CD4-positive, CD25-positive, alpha-beta regulatory T cell (primary cell): ENCODE data around the gene RIC8B. TPM values are rescaled to one million over a fixed set of nuclear protein-coding genes. Genes with fewer than 3 reads are reported as not detected.

Source experiments
- ATAC-seq, 2 donors: fragments of 150-1000 bp; cut with Tn5 transposase; one replicate each; pipeline ENCODE4 v1.10.0; 2021; ENCODE audit warnings: low read depth in 2 of 2, moderate number of reproducible peaks in 2 of 2, moderate library complexity in 1 of 2
- DNase-seq, 3 donors: peaks; one replicate each; pipeline versions ENCODE4 v3.0.0 to v3.0.0-alpha.2; 2012 to 2022; ENCODE audit warnings: mixed read lengths in 1 of 3
- H3K27ac ChIP-seq: one replicate; pipeline ENCODE4 v1.7.0; 2013; ENCODE audit warnings: mild to moderate bottlenecking, low read length; ENCODE audit not compliant: insufficient read depth, poor library complexity, severe bottlenecking
- H3K27me3 ChIP-seq: one replicate; pipeline ENCODE4 v1.7.0; 2013; ENCODE audit warnings: low read length; ENCODE audit not compliant: control insufficient read depth, insufficient read depth
- H3K36me3 ChIP-seq: one replicate; pipeline ENCODE4 v1.7.0; 2013; ENCODE audit warnings: mild to moderate bottlenecking, low read length, moderate library complexity; ENCODE audit not compliant: control insufficient read depth, insufficient read depth
- H3K4me1 ChIP-seq: 2 replicates; pipeline ENCODE4 v1.7.0; 2013; ENCODE audit warnings: mild to moderate bottlenecking, low read length; ENCODE audit not compliant: insufficient read depth, control insufficient read depth, poor library complexity, severe bottlenecking
- H3K4me3 ChIP-seq: one replicate; pipeline ENCODE4 v1.7.0; 2013; ENCODE audit warnings: low read depth, mild to moderate bottlenecking, low read length, moderate library complexity
- H3K9me3 ChIP-seq, 2 experiments: 1 replicate in 1 of 2; 2 replicates in 1 of 2; pipeline ENCODE4 v1.7.0; 2013; ENCODE audit warnings: low read length in 2 of 2, mild to moderate bottlenecking in 1 of 2, moderate library complexity in 1 of 2; ENCODE audit not compliant: control insufficient read depth in 2 of 2
- H3K27ac Mint-ChIP-seq, 3 donors: one replicate each; pipeline ENCODE4 v1.8.0; 2020 to 2022; ENCODE audit warnings: mild to moderate bottlenecking in 3 of 3, mixed read lengths in 3 of 3, moderate library complexity in 2 of 3
- H3K27me3 Mint-ChIP-seq: one replicate; pipeline ENCODE4 v1.8.0; 2022; ENCODE audit warnings: mild to moderate bottlenecking, mixed read lengths
- H3K36me3 Mint-ChIP-seq: one replicate; pipeline ENCODE4 v1.8.0; 2020; ENCODE audit warnings: mixed read lengths
- H3K4me1 Mint-ChIP-seq, 4 donors: one replicate each; pipeline ENCODE4 v1.8.0; 2020 to 2022; ENCODE audit warnings: mixed read lengths in 4 of 4, mild to moderate bottlenecking in 1 of 4
- H3K4me3 Mint-ChIP-seq, 4 donors: one replicate each; pipeline ENCODE4 v1.8.0; 2020 to 2022; ENCODE audit warnings: mild to moderate bottlenecking in 4 of 4, mixed read lengths in 4 of 4, moderate library complexity in 3 of 4
- H3K9me3 Mint-ChIP-seq, 7 donors: one replicate each; pipeline ENCODE4 v1.8.0; 2020 to 2022; ENCODE audit warnings: mixed read lengths in 7 of 7, mild to moderate bottlenecking in 3 of 7, moderate library complexity in 2 of 7
- polyA plus RNA-seq, 4 donors: library from polyadenylated mRNA; unstranded; fragments of 300-500 nt; fragmentation: Illumina TruSeq; gene quantifications; one replicate each; pipeline ENCODE4 v1.2.3, GENCODE V29; 2021
- total RNA-seq: library from RNA; stranded (reverse); gene quantifications from one replicate; pipeline ENCODE4 v1.2.3, GENCODE V29; 2022

Gene RIC8B
- total and polyA plus RNA-seq, 5 donors from 2014 or later, result 5.2 to 16.0 (median 5.5) TPM

GRCh38 chr12:106847861-106848260 is 73.4 kb downstream of the RIC8B start:
- no peak overlapping the region for H3K4me3 ChIP-seq
- no peaks in the 10 kb centered on the region for H3K27me3 Mint-ChIP-seq

GRCh38 chr12:106851306-106851705 is 76.8 kb downstream of the RIC8B start:
- H3K4me3 Mint-ChIP-seq, result no peak overlapping the region
- ATAC-seq (no peak), DNase-seq (no peak)
- Histone ChIP-seq H3K27me3 (no peaks in the 10 kb centered on the region), H3K9me3 (no peaks in the 10 kb centered on the region), H3K27ac (no peak overlapping the region), H3K36me3 (peaks cover 10% of the 10 kb centered on the region), H3K4me1 (peaks cover 19% of the 10 kb centered on the region), H3K4me3 (no peak overlapping the region)
- peaks cover 0 to 5% (median 4%) of the 10 kb centered on the region in 4 donors for H3K4me1 Mint-ChIP-seq
- H3K27ac Mint-ChIP-seq, result peak overlapping the region in 1 of 3 donors; percentile 3
- no peaks in the 10 kb centered on the region for H3K9me3 Mint-ChIP-seq
- no peaks in the 10 kb centered on the region for H3K27me3 Mint-ChIP-seq
- peaks cover 15% of the 10 kb centered on the region for H3K36me3 Mint-ChIP-seq

More at GRCh38 chr12:106847861-106848260, 73.4 kb downstream of the RIC8B start:
- no peak overlapping the region for H3K27ac ChIP-seq
- DNase-seq, result no peak
- no peak overlapping the region for H3K4me3 Mint-ChIP-seq
- no peaks in the 10 kb centered on the region for H3K4me1 Mint-ChIP-seq
- H3K36me3 ChIP-seq, result peaks cover 25% of the 10 kb centered on the region
- H3K27me3 ChIP-seq, result no peaks in the 10 kb centered on the region
- H3K27ac Mint-ChIP-seq, result no peak overlapping the region
- ATAC-seq, result no peak
- no peaks in the 10 kb centered on the region for H3K9me3 Mint-ChIP-seq
- H3K9me3 ChIP-seq, result no peaks in the 10 kb centered on the region
- no peaks in the 10 kb centered on the region for H3K4me1 ChIP-seq
- peaks cover 12% of the 10 kb centered on the region for H3K36me3 Mint-ChIP-seq

- Histone ChIP-seq H3K4me1 (peaks cover 19% of the 10 kb centered on the region), H3K27ac (peak overlapping the region; percentile 36), H3K9me3 (no peaks in the 10 kb centered on the region), H3K27me3 (no peaks in the 10 kb centered on the region), H3K4me3 (peak overlapping the region; percentile 60), H3K36me3 (peaks cover 11% of the 10 kb centered on the region)
- Mint-ChIP-seq H3K36me3 (peaks cover 18% of the 10 kb centered on the region), H3K4me3 (peak overlapping the region in 1 of 4 donors; percentile 59), H3K27ac (peak overlapping the region in 2 of 3 donors; percentile 65 to 89), H3K27me3 (no peaks in the 10 kb centered on the region), H3K9me3 (no peaks in the 10 kb centered on the region), H3K4me1 (peaks cover 0 to 5% (median 4%) of the 10 kb centered on the region in 4 donors)
- ATAC-seq, result no peak
- no peak for DNase-seq
These were observed 80.2 kb downstream of the RIC8B start for GRCh38 chr12:106854723-106855122.

- DNase-seq, result peak in 2 of 3 donors; percentile 19 to 78
- Mint-ChIP-seq H3K4me1 (peaks cover 0 to 5% (median 4%) of the 10 kb centered on the region in 4 donors), H3K36me3 (peaks cover 18% of the 10 kb centered on the region), H3K27ac (no peak overlapping the region), H3K27me3 (no peaks in the 10 kb centered on the region), H3K9me3 (no peaks in the 10 kb centered on the region), H3K4me3 (no peak overlapping the region)
- ATAC-seq, result peak; percentile 90 to 92
- Histone ChIP-seq H3K4me3 (peak overlapping the region; percentile 60), H3K27ac (no peak overlapping the region), H3K27me3 (no peaks in the 10 kb centered on the region), H3K4me1 (peaks cover 19% of the 10 kb centered on the region), H3K36me3 (peaks cover 13% of the 10 kb centered on the region), H3K9me3 (no peaks in the 10 kb centered on the region)
These were observed 80.8 kb downstream of the RIC8B start for GRCh38 chr12:106855221-106855758.

- no peaks in the 10 kb centered on the region for H3K4me1 ChIP-seq
- H3K36me3 Mint-ChIP-seq, result peaks cover 44% of the 10 kb centered on the region
These were observed 87.8 kb downstream of the RIC8B start for GRCh38 chr12:106861984-106862916.

GRCh38 chr12:106863189-106863588 is 88.7 kb downstream of the RIC8B start:
- no peaks in the 10 kb centered on the region for H3K27me3 ChIP-seq
- Mint-ChIP-seq H3K4me3 (no peak overlapping the region), H3K36me3 (peaks cover 44% of the 10 kb centered on the region), H3K27ac (no peak overlapping the region), H3K4me1 (peaks cover 0 to 13% (median 3%) of the 10 kb centered on the region in 4 donors), H3K9me3 (no peaks in the 10 kb centered on the region), H3K27me3 (no peaks in the 10 kb centered on the region)
- no peak overlapping the region for H3K4me3 ChIP-seq
- ATAC-seq, result no peak
- H3K9me3 ChIP-seq, result no peaks in the 10 kb centered on the region
- DNase-seq, result no peak
- peaks cover 26% of the 10 kb centered on the region for H3K36me3 ChIP-seq
- H3K27ac ChIP-seq, result no peak overlapping the region
- no peaks in the 10 kb centered on the region for H3K4me1 ChIP-seq

More at GRCh38 chr12:106861984-106862916, 87.8 kb downstream of the RIC8B start:
- Histone ChIP-seq H3K4me3 (no peak overlapping the region), H3K9me3 (no peaks in the 10 kb centered on the region), H3K36me3 (peaks cover 23% of the 10 kb centered on the region), H3K27me3 (no peaks in the 10 kb centered on the region), H3K27ac (no peak overlapping the region)
- Mint-ChIP-seq H3K4me1 (peaks cover 0 to 8% (median 3%) of the 10 kb centered on the region in 4 donors), H3K27me3 (no peaks in the 10 kb centered on the region), H3K27ac (no peak overlapping the region), H3K4me3 (no peak overlapping the region), H3K9me3 (no peaks in the 10 kb centered on the region)
- ATAC-seq, result no peak
- no peak for DNase-seq

- Mint-ChIP-seq H3K27me3 (no peaks in the 10 kb centered on the region), H3K9me3 (no peaks in the 10 kb centered on the region), H3K4me1 (peaks cover 0 to 13% (median 4%) of the 10 kb centered on the region in 4 donors), H3K4me3 (no peak overlapping the region), H3K27ac (peak overlapping the region in 2 of 3 donors; percentile 2 to 81), H3K36me3 (peaks cover 30% of the 10 kb centered on the region)
- H3K27me3 ChIP-seq, result no peaks in the 10 kb centered on the region
- H3K27ac ChIP-seq, result no peak overlapping the region
- H3K4me3 ChIP-seq, result no peak overlapping the region
- DNase-seq, result no peak
- no peaks in the 10 kb centered on the region for H3K9me3 ChIP-seq
- no peaks in the 10 kb centered on the region for H3K4me1 ChIP-seq
- H3K36me3 ChIP-seq, result peaks cover 18% of the 10 kb centered on the region
- no peak for ATAC-seq
These were observed 91.2 kb downstream of the RIC8B start for GRCh38 chr12:106865683-106866082.
